DLD1 (cell line): ENCODE data around the gene FSTL4.

Experiments
- in situ Hi-C: cut with HindIII; loops from 2 replicates; pipeline ENCODE4 v1.10.0; 2017; ENCODE audit warnings: low sequenced_read_pairs

Gene FSTL4

GRCh38 chr5:133357758-133358157 is 254.6 kb downstream of the FSTL4 start:
- in situ Hi-C loops = no loop called here

- in situ Hi-C loops = no loop called here
Observed at GRCh38 chr5:133356984-133357421, 255.3 kb downstream of the FSTL4 start.

- in situ Hi-C loops = no loop called here
Observed at GRCh38 chr5:133356396-133356983, 255.9 kb downstream of the FSTL4 start.

- in situ Hi-C loops = no loop called here
Observed at GRCh38 chr5:133354323-133355185, 257.8 kb downstream of the FSTL4 start.

GRCh38 chr5:133353741-133354140 is 258.6 kb downstream of the FSTL4 start:
- in situ Hi-C loops = no loop called here

GRCh38 chr5:133348406-133348805 is 263.9 kb downstream of the FSTL4 start:
- in situ Hi-C loops = no loop called here

- in situ Hi-C loops = no loop called here
Observed at GRCh38 chr5:133347039-133347438, 265.3 kb downstream of the FSTL4 start.

GRCh38 chr5:133344266-133344665 is 268.1 kb downstream of the FSTL4 start:
- in situ Hi-C loops = no loop called here

- in situ Hi-C loops = no loop called here
Observed at GRCh38 chr5:133343196-133343595, 269.1 kb downstream of the FSTL4 start.

GRCh38 chr5:133341915-133342710 is 270.2 kb downstream of the FSTL4 start:
- in situ Hi-C loops = no loop called here

- in situ Hi-C loops = no loop called here
Observed at GRCh38 chr5:133341296-133341695, 271.0 kb downstream of the FSTL4 start.

- in situ Hi-C loops = no loop called here
Observed at GRCh38 chr5:133340822-133341221, 271.5 kb downstream of the FSTL4 start.

GRCh38 chr5:133340002-133340755 is 272.2 kb downstream of the FSTL4 start:
- in situ Hi-C loops = no loop called here

- in situ Hi-C loops = no loop called here
Observed at GRCh38 chr5:133338504-133339355, 273.6 kb downstream of the FSTL4 start.

- in situ Hi-C loops = no loop called here
Observed at GRCh38 chr5:133337795-133338445, 274.4 kb downstream of the FSTL4 start.

GRCh38 chr5:133336969-133337410 is 275.4 kb downstream of the FSTL4 start:
- in situ Hi-C loops = no loop called here

- in situ Hi-C loops = no loop called here
Observed at GRCh38 chr5:133336121-133336968, 276.0 kb downstream of the FSTL4 start.
